ENCODE measurements around the gene CACNA2D3.

Gene CACNA2D3

DNA sequence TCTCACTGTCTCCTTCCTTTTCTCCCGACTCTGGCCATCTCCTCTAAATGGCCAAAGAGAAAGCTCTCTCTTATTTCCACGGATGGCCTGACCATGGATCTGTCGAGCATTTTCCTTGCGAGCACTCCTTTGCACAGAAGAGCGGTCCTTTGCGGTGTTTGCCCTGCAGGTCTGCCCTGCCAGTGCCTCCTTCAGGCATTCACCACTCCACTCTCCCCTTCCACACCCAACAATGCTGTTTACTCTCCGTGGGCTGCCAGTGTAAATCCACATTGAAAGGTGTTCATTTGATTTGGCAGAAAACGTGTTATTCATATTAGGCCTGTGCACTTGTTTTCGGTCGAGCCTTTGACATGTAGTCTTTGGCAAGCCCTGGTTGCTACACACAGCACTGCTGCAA is 49.6 kb downstream of the CACNA2D3 start:
- DNase-seq: no peak

DNA sequence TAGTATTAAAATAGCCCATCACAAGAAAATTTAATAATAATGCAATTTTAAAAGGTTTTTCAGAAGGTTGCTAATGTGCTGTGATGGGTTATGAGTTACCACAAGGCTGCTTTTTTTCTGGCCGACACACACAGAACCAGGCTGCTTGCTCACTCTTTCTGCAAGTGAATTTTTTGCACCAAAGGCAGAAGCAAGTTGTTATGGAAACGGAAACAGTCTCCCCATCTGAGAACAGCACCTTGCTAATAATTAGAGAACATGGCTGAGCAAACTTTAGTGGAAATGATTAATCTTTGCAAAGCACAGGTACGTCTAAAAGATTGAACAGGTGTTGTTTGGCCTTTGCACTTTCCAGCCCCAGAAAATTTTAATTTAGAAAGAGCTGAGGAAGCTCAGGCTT is 51.0 kb downstream of the CACNA2D3 start:
- no peak for DNase-seq

DNA sequence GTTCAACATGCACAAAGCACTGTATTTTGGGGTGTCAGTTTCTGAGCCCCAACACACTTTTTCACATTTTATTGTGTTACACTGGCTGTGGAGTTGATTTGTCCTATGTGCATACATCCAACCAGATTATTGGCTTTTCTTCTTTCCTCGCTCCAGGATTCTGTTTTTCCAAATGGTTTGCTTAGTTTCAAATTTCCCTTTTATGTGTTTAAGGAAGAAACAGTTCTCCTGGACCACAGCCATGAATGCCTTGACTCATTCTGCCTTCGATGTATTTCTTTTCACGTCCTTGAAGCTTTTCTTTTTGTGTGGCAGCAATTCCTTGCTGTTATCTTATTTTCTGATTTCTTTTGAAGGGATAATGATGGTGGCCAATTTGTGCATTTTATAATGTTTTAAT is 53.8 kb downstream of the CACNA2D3 start:
- no peak for DNase-seq

DNA sequence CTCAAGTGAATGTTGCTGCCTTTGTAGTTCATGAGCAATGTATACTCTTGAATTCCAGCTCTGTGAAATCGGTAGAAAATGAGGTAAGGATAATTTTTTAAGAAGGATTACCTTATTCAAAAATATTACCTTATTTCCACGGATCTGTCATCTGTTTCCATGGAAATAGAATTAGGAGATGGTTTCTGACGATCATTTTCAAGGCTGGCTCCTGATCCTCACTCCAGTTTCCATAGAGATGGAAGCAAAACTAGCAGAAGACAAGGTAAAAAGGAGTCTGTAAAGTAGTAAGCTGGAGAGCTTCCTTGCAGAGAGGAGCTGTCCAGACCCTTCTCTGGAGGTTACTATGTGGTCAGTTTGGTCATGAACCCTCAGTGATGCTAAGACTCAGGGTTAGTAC is 55.5 kb downstream of the CACNA2D3 start:
- DNase-seq: no peak

DNA sequence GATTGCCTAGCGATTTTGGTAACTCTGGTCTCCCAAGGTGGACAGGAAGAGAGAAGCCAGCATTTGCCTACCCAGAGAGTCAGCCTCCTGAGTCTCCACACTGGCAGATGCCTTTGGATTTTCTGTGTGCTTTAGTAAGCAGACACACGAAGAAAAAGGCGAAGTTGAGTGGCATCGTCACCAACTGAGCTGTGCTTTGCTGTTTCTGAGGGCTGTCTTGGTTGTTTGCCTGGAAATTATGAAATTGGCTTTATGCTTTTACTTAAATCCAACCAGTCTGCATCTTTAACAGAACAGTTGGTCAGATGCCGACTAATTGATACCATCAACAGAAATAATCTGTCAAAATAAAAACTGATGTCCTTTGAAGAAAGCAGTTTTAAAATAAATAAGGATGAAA is 56.0 kb downstream of the CACNA2D3 start:
- DNase-seq: no peak

DNA sequence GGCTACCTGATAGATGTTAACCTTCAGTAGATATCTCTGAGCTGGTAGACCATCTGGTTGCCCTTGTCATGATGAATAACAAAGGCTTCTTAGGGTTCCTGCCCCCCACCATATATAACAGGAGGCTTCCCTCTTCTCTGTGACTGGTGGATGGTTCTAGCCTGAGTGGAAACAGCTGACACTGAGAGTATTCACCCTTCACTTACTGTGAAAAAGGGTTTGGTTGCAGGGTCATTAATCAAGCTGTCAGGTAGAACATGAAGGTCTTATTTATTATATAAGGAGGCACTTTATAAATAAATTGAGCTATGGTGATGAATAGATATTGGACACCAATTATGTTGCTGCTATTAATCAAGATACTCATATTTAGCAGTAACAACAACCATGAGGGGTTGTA is 58.6 kb downstream of the CACNA2D3 start:
- DNase-seq: no peak

DNA sequence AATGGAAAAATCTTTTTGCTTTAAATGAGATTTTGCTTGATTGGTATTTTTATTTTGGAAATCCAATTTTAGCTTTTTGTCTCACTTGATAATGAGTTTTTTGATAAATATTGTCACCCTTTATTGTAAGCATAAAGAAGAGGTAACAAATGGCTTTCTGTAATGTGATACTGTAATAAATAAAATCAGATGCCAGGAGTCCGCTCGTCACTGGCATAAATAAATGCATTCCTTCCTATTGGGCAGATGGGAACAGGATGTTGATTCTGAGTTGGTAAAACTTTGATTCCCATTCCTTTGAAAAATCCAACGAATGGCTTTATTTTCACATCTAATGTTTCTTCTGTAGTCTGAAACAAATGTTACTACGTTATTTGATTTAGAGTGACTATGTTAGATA is 59.9 kb downstream of the CACNA2D3 start:
- no peak for DNase-seq

DNA sequence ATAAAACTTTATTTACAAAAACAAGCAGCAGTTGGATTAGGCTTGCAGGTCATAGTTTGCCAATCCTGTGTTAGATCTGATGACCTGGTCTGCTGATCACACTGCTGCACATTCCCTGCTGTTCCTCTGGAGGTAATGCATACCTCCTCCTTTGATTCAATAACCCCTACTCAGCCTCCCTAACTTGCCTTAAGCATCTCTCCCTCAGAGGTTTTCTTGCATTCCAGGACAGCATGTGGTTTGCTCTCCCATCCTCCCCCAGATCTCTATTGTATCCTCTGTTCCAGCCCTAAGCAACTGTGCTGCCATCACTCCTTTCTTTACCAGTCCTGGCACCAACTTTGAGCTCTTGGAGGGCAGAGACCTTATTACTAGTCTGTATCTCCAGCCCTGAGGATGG is 63.4 kb downstream of the CACNA2D3 start:
- no peak for DNase-seq

DNA sequence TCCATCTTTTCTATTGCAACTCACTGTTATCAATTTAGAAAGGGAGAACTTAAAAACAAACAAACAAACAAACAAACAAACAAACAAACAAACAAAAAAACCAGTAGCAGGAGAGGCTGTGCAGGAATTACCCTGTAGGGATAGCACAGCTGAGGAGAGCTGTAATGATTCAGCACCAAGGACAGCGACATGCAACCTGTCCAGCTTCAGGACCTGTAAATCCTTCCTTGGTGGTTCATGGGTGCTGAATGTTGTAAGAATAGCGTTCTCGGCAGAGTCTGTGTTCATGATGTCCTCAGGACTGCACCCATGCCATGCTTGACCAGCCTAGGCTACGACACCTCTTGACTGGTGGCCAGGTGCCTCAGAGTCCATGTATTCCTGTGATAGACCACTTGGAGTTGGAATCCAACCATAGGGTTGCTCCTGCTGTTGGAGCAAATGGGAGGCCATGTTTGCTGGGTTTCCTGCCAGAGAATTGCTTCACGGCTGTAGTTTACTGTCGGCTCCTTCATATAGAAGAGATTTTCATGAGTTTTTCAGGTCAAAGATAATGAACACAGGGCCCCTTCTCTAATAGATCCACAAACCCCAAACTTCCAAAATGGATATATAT is 65.9 kb downstream of the CACNA2D3 start:
- DNase-seq: no peak

DNA sequence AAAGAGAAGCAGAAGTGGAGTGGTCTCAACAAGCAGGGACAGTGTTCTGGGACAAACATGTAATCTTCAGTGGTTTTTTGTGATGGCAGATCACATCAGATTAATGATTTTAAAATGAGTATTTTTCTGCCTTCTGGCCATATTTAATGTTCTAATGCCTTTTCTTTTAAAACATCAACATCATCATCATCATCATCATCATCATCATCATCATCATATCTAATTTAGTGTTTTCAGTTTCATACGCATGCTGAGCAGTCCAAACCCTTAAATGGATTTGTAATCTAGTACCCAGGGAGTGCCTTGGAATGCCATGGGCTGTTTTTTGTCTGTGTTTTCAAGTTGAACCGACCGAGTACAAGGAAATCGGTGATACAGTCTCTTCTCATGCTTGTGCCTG is 68.9 kb downstream of the CACNA2D3 start:
- DNase-seq: no peak

DNA sequence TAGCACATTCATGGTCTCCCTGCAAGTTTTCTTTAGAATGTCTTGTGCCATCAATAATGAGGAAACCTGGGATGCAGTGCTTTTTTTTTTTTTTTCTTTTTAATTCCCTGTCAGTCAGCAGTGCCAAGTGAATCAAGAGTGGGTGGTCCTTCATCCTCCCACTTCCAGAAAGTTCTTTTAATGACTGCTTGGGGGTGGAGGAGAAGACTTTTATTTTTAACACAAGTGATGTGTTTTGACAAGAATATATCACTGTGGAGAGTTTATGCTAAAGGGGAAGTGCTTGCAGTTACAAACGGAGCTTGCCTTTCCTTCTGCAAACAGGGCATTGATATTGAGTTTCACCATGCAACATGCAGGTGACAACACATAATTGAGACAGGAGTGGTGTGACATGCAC is 69.7 kb downstream of the CACNA2D3 start:
- no peak for DNase-seq

DNA sequence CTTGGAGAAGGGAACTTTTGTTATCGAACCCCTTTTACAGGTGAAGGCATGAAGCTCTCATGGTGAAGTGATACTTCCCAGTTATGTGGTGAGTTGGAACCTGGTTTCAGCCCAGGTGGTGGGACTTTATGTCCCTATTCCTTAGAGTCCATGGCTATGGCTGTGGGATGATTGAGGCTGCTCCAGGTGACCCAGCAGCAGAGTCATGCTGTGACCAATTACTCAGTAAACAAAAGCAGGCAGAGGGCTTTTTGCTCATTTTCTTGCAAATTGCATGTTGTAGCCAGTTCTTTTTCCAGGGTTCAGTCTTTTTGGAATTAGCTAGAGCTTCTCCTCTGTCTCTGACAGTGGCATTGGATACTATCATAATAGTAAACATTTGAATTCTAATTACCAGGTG is 70.7 kb downstream of the CACNA2D3 start:
- DNase-seq: no peak

DNA sequence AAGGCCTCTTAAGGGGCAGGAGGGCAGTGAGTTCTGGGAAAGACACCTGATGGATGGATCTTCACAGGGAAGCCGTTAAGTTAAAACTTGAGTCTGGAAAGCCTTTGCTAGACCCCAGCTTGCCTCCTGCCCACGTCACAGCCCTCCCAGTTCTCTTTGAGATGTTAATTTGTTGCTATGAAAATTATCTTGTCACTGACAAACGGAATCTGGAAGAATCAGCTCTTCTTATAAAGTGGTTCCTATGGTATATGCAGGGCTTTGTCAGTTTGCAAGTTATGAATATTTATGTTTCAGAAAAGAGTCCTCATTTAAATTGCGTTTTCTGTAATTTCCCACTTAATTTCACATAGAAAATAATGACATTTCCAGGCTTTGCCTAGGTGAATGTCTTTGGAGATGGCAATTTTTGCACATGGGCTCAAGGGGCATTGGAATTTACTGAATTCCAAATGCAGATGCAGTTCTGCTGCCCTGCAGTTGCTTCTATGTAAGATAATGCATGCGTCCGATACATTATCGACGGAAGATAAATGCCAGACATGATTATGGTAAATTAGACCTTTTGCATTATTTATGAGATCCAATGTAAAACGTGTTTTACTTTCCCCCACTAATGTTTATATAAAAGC is 74.1 kb downstream of the CACNA2D3 start:
- no peak for DNase-seq

DNA sequence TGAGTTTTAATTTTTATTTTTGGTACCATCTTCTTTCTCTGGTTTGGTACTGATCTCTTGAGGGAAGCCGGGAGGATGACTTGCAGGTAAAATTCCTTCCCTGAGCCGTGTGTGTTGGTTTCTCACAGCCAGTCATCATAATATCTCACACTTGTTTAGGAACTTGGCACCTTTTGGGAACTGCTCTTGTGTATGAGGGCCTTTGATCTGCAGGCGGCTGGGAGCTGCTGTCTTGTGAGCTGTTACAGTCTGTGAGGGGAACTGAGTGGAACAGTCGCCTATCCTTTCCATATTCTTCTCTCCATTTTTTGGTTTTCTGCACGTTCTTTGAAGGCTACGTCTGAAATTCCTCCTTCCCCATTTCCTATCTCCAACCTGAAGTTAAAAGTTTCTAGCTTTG is 75.2 kb downstream of the CACNA2D3 start:
- DNase-seq: no peak

DNA sequence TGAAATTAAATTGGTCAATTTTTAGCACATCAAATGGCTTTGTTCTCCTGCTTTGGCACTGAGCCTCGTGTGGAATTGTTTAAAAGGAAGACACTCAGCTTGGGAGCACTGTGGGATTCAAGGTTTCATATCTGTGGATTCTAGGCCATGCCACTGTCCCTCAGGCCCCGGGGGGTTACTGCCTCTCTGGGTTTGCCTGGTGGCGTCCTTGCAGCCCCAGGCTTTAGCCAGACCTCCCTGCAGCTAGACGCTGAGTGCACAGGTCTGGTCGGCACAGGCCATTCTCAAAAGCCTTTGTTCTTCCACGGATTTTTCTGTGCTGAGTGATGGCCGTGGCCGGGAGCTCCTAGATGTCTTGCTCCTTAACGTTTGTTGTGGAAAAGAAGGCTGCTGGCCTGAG is 76.2 kb downstream of the CACNA2D3 start:
- DNase-seq: no peak

DNA sequence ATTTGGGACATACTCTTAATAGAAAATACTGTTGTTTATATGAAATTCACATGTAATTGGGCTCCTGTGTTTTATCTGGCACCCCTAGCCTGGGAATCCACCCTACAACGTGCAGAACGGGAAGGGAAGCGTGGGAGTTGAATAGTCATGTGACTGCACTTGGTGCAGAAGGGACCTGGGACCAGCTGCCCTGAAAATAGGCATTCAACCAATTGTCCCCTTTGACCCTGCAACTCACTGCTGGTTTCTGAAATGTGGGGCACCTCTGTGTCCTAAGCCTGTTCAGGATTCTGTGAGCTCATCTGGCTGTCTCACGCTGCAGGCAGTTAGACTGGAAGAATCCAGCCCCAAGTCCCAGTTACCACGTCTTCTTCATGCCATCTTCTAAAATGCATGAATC is 79.7 kb downstream of the CACNA2D3 start:
- DNase-seq: no peak

DNA sequence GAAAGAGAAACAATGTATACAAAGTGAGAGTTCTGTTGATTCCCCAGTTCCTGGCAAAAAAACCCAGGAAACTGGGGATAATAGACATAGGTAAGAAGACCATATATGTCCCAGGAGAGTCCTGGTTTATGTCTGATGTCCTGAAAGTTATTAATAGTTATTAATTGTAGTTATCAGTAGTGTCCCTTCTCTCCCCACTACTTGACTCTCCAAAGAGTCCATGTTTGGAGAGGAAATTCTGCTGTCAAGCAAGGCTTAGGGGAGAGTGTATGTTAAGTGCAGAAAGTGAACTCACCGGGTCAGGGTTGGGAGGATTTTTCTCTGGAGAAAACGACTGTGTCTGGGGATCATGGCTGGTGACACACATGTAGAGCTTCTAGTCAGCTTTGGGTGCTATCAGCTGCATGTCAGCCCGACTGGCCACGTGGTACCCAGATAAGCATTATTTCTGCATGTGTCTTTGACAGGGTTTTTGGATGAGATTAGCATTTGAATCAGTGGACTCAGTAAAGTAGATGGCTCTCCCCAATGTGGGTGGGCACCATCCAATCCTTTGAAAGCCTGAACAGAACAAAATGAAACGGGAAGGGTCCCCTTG is 80.4 kb downstream of the CACNA2D3 start:
- DNase-seq: no peak

DNA sequence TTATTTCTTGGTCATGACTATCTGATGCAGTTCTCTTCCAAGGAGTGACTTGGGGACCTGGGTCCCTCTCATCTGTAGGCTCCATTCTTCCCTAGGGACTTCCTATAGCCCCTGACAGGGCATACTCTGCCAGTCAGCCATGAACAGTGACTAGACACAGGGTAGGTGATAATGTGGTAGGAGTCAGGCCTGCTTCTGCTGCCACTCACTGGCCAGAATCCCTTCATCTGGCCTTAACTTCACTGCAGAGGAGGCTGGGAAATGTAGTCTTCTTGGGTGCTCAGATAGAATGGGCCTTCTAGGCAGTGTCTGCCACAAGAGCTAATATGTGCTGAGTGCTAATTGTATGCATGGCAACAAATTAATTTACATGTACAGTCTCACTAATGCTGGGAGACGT is 84.5 kb downstream of the CACNA2D3 start:
- no peak for DNase-seq

DNA sequence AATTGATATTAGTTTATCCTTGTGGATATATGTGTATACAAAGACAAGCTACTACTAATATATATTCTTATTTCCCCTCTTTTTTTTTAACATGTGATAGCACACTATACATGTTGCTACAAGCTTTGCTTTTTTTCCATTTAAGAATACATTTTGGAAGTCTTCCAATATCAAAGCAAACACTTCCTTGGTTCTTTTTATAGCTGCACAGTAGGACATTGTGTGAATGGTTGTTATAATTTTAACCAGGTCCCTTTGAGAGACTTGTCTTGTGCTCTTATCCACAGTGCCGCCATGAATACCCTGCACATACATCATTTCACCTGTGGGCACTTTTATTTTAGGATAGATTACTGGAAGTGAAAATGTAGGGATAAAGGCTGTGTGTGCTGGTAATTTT is 88.7 kb downstream of the CACNA2D3 start:
- DNase-seq: no peak

DNA sequence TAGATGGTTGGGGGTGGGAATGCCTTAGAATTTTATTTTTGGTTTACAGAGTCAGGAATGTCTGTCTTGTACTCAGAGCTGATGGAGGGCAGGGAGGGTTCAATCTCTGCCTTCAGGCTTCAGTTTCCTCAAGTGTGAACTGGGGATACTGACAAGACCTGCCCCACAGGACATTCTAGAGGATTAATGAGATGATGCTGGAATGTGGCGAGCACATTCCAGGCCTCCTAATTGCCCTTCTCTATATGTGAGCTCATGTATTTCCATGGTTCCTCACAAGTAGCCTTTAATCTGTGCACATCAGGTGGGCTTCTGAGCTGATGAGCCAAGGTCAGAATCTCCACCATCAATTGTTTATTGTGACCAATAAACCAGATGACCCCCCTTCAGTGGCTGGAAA is 90.4 kb downstream of the CACNA2D3 start:
- DNase-seq: no peak

DNA sequence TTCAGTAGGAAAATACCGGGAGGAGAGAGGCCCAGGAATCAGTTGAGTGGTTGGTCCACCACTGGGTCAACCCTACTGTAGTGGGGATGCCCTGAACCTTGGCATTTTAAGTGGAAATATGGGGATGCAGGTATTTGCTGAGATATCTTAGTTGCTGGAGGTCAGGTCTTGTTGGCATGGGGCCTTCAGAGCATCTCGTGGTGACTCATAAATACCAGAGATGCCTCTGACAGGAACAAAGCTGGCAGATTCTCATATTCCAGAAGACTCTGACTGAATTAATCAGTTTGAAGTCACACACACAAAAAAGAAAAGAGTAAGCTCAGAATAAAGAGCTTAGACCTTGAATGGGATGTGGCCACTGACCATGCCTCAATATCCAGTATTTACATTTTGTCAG is 91.6 kb downstream of the CACNA2D3 start:
- DNase-seq: no peak

DNA sequence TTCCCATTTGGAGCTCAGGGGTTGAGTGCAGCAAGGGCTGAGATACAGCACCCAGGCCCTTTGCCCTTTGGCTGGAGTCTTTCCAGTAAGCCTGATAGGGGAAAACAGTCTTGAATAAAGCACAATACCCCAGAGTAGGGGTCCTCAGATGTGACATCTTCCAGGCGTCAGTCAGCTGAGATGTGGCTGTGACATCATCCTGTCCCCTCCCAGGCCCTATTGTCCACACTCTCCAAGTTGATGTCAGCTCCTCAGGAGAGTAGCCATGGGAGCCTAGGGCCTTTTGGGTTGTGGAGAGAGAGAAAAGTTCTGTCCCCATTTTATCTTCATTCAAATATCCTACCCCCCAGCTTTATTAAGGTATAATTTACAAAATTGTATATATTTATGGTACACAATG is 92.5 kb downstream of the CACNA2D3 start:
- DNase-seq: no peak

DNA sequence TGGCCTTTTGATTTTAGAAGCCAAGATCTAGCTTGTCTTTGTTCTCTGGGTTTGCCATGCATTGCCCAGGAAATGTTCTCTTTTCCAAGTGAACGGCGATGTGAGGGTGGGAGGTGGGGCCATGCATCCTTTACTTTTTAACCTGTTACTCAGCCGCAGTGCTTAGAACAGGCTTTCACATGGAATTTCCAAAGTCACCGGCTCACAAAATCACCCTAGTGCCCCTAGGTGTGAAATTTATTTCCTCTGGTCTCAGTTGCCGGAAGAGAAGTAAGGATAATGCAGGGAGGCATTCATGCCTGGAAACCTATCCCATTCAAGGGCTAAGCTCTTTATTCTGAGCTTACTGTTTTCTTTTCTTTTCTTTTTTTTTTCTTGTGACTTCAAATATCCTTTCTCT is 93.2 kb downstream of the CACNA2D3 start:
- no peak for DNase-seq

DNA sequence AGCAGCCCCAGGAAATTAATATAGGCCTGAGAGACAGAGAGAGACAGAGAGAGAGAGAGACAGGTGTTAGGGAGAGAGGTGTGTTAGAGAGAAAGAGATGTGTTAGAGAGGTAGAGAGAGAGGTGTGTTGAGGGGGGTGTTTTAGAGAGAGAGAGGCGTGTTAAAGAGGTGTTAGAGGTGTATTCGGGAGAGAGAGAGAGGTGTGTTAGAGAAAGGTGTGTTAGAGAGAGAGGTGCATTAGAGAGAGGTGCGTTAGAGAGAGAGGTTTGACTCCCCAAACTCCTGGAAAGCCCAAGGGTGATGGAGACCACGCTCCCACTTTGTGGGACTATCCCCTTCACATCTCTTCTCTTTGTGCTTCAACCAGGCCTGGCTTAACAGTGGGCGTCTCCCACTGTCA is 95.5 kb downstream of the CACNA2D3 start:
- no peak for DNase-seq

DNA sequence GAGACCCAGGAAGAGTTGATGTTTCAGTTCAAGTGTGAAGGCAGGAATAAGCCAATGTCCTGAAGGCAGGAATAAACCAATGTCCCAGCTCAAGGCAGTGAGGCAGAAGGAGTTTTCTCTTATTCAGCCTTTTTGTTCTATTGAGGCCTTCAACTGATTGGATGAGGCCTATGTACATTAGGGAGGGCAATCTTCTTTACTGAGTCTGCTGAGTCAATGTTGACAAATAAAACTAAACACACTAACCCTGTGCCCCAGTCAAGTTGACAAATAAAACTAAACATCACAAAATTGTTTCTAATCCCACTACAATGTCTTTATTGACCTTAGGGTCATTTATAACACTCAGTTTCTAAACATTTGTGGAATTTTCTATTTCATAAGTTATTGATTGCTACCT is 100.0 kb downstream of the CACNA2D3 start:
- no peak for DNase-seq
